Adrenal gland (tissue), 12 donors: ENCODE data around the gene HGS. TPM values are rescaled to one million over a fixed set of nuclear protein-coding genes. Genes with fewer than 3 reads are reported as not detected.

Experiments
- DNase-seq, 7 donors: peaks; one replicate each; pipeline ENCODE4 v3.0.0-alpha.2; 2019 to 2020
- H3K27ac ChIP-seq, 5 donors: fragments of 200-600 bp; sonication (generic) in 4 of 5; 1 replicate in 3 of 5; 2 replicates in 2 of 5; pipeline versions ENCODE4 v1.5.1 to v1.8.0; 2016 to 2020; ENCODE audit warnings: mild to moderate bottlenecking in 1 of 5
- H3K27me3 ChIP-seq: fragments of 200-600 bp; 2 replicates; pipeline ENCODE4 v1.8.0; 2021
- H3K36me3 ChIP-seq, 2 donors: fragments of 200-600 bp; replicated peaks in 1 of 2; 1 replicate in 1 of 2; 2 replicates in 1 of 2; pipeline versions ENCODE4 v1.5.1 to v1.8.0; 2018 to 2022
- H3K4me1 ChIP-seq, 2 donors: fragments of 200-600 bp; replicated peaks in 1 of 2; 1 replicate in 1 of 2; 2 replicates in 1 of 2; pipeline versions ENCODE4 v1.5.1 to v1.8.0; 2018 to 2021
- H3K4me3 ChIP-seq, 4 donors: fragments of 200-600 bp; sonication (generic) in 3 of 4; one replicate each; pipeline ENCODE4 v1.5.1; 2016 to 2018
- H3K9me3 ChIP-seq, 3 donors: fragments of 200-600 bp; sonication (generic) in 1 of 3; replicated peaks in 1 of 3; 1 replicate in 2 of 3; 2 replicates in 1 of 3; pipeline versions ENCODE4 v1.5.1 to v1.8.0; 2016 to 2021
- CTCF ChIP-seq, 6 experiments: fragments of 450-650 bp in 4 of 6; fragments of 200-600 bp in 2 of 6; sonication (generic) in 1 of 6; IDR thresholded peaks; 1 replicate in 5 of 6; 2 replicates in 1 of 6; pipeline versions ENCODE4 v1.5.1 to v1.8.0; 2016 to 2021; ENCODE audit warnings: antibody characterized with exemption in 6 of 6, mild to moderate bottlenecking in 2 of 6, moderate library complexity in 1 of 6
- POLR2A ChIP-seq, 2 donors: fragments of 450-650 bp; IDR thresholded peaks; one replicate each; pipeline ENCODE4 v1.6.1; 2017; ENCODE audit warnings: antibody characterized with exemption in 2 of 2, mild to moderate bottlenecking in 2 of 2, moderate library complexity in 1 of 2
- WGBS, 4 donors: extraction: QIAGEN DNeasy Blood & Tissue Kit in 2 of 4; methylation state at CpG; one replicate each; pipeline versions ENCODE4 v1.1.5 to v1.1.7; 2013 to 2017; 5-methylcytosine and 5-hydroxymethylcytosine counted together
- intact Hi-C, 2 donors: fragments of 100-400 bp; cut with DNase I; formaldehyde crosslinking; loops; one replicate each; pipeline versions ENCODE4 v1.14.1 to v1.15.0; 2022 to 2023
- polyA plus RNA-seq, 3 donors: library from polyadenylated mRNA; stranded (reverse); fragments of 200-250 nt in 2 of 3; fragments of 350-450 nt in 1 of 3; fragmentation: Illumina TruSeq in 1 of 3; extraction: RNeasy Lipid Tissue Mini Kit (QIAGEN cat#74804) in 1 of 3; gene quantifications; one replicate each; pipeline ENCODE4 v1.2.3, GENCODE V29; 2013 to 2014
- total RNA-seq, 9 donors: library from RNA; depleted of rRNA in 4 of 9; stranded (reverse); fragments of >200 nt in 4 of 9; fragments of 120-200 nt in 1 of 9; fragmentation: NEBNext Ultra II Directional in 1 of 9; extraction: Animal tissue kit (Norgen Biotek cat#: 25700) in 1 of 9; gene quantifications; one replicate each; pipeline versions ENCODE4 v1.1.0 to v1.2.4, GENCODE V29; 2013 to 2023
- donor health status: healthy with polysubstance abuse.
- donor health status: Bipolar disorder and iron deficiency.
- donor health status: DM: yes; HTN: yes; CAD: no.
- donor health status: DM: no; HTN: no; CAD: no.
- donor health status: DM: no; HTN: no; CAD: no.
- donor health status: DM: yes; HTN: yes; CAD: no.

Gene HGS
- total and polyA plus RNA-seq, 12 donors: 51.7 to 384 (median 104) TPM

GRCh38 chr17:81686614-81687013 is 2.8 kb downstream of the HGS start:
- H3K27me3 ChIP-seq: no peaks in the 10 kb centered on the region
- H3K27ac ChIP-seq: no peak overlapping the region
- H3K4me1 ChIP-seq: peaks cover 18 to 29% of the 10 kb centered on the region in 2 donors
- no peaks in the 10 kb centered on the region for H3K9me3 ChIP-seq
- no peak for DNase-seq
- 82 to 91% (median 89%) methylated on average over 11 to 20 of the region's 20 CpGs for WGBS, 4 donors
- TF ChIP-seq CTCF (IDR thresholded peaks at IDR 0.05): no peak
- no peak for TF ChIP-seq POLR2A (IDR thresholded peaks at IDR 0.05)
- intact Hi-C loops: no loop called here
- H3K4me3 ChIP-seq: no peak overlapping the region
- peaks cover 0 to 62% of the 10 kb centered on the region in 2 donors for H3K36me3 ChIP-seq

- 90 to 93% (median 91%) methylated on average over 27 to 41 of the region's 41 CpGs for WGBS, 4 donors
- no peak overlapping the region for H3K27ac ChIP-seq
- intact Hi-C loops: no loop called here
Measured at GRCh38 chr17:81687770-81688541, 4.1 kb downstream of the HGS start.

GRCh38 chr17:81688616-81689015 is 4.8 kb downstream of the HGS start:
- peaks cover 12 to 18% of the 10 kb centered on the region in 2 donors for H3K4me1 ChIP-seq
- H3K27me3 ChIP-seq: no peaks in the 10 kb centered on the region
- H3K9me3 ChIP-seq: no peaks in the 10 kb centered on the region
- TF ChIP-seq POLR2A (IDR thresholded peaks at IDR 0.05) (no peak), CTCF (IDR thresholded peaks at IDR 0.05) (no peak)
- peaks cover 0 to 82% of the 10 kb centered on the region in 2 donors for H3K36me3 ChIP-seq
- H3K4me3 ChIP-seq: no peak overlapping the region
- intact Hi-C loops: no loop called here
- no peak overlapping the region for H3K27ac ChIP-seq
- DNase-seq: no peak
- 88 to 96% (median 91%) methylated on average over 10 to 14 of the region's 14 CpGs for WGBS, 4 donors

More at GRCh38 chr17:81687770-81688541, 4.1 kb downstream of the HGS start:
- TF ChIP-seq POLR2A (IDR thresholded peaks at IDR 0.05): no peak
- no peak for TF ChIP-seq CTCF (IDR thresholded peaks at IDR 0.05)
- peaks cover 0 to 75% of the 10 kb centered on the region in 2 donors for H3K36me3 ChIP-seq
- no peak for DNase-seq
- no peaks in the 10 kb centered on the region for H3K9me3 ChIP-seq
- no peak overlapping the region for H3K4me3 ChIP-seq
- H3K27me3 ChIP-seq: no peaks in the 10 kb centered on the region
- H3K4me1 ChIP-seq: peaks cover 13 to 19% of the 10 kb centered on the region in 2 donors

GRCh38 chr17:81690066-81690465 is 6.3 kb downstream of the HGS start:
- WGBS, 4 donors: 90 to 91% (median 91%) methylated on average over 14 to 18 of the region's 18 CpGs
- DNase-seq: no peak
- Histone ChIP-seq H3K9me3 (no peaks in the 10 kb centered on the region), H3K27ac (no peak overlapping the region), H3K4me1 (peaks cover 5 to 10% of the 10 kb centered on the region in 2 donors), H3K4me3 (no peak overlapping the region), H3K36me3 (peaks cover 0 to 96% of the 10 kb centered on the region in 2 donors), H3K27me3 (no peaks in the 10 kb centered on the region)
- intact Hi-C loops: no loop called here
- TF ChIP-seq CTCF (IDR thresholded peaks at IDR 0.05) (no peak), POLR2A (IDR thresholded peaks at IDR 0.05) (no peak)
